HG03108 (cell line): ENCODE results near the gene TAF11L8.
"Not testable (repeated sequence)": the region's sequence is repeated elsewhere in the genome, so short reads cannot be mapped to it uniquely, and the experiment has no call there.

Experiments used
- ATAC-seq: cut with Tn5 transposase; IDR thresholded peaks from one replicate; pipeline ENCODE4 v1.9.1; 2021; ENCODE audit warnings: moderate library complexity; ENCODE audit not compliant: unreplicated experiment

The TAF11L8 gene

GRCh38 chr5:17590860-17591259 is at the start of gene TAF11L8:
TSS of gene TAF11L8 (minus strand) at chr5:17590960.
- ATAC-seq = not testable (repeated sequence)

- ATAC-seq = no peak
These were observed 43.4 kb upstream of the TAF11L8 start, which contains the start of gene TAF11L14 for GRCh38 chr5:17634160-17634559. TSS of gene TAF11L14 (plus strand) at chr5:17634460.

GRCh38 chr5:17631788-17632187 is 41.0 kb upstream of the TAF11L8 start, which contains the start of gene TAF11L13:
TSS of gene TAF11L13 (plus strand) at chr5:17632088.
- not testable (repeated sequence) for ATAC-seq

GRCh38 chr5:17625686-17626085 is 34.9 kb upstream of the TAF11L8 start:
- no peak for ATAC-seq

GRCh38 chr5:17620627-17621026 is 29.9 kb upstream of the TAF11L8 start:
- no peak for ATAC-seq

- ATAC-seq = no peak
These were observed 28.6 kb upstream of the TAF11L8 start for GRCh38 chr5:17619354-17619753.

- ATAC-seq = no peak
These were observed 24.3 kb upstream of the TAF11L8 start for GRCh38 chr5:17614872-17615605.

- not testable (repeated sequence) for ATAC-seq
These were observed 19.3 kb upstream of the TAF11L8 start, which contains the start of gene TAF11L12 for GRCh38 chr5:17610092-17610491. TSS of gene TAF11L12 (plus strand) at chr5:17610392.

GRCh38 chr5:17607461-17607860 is 16.7 kb upstream of the TAF11L8 start:
- ATAC-seq = not testable (repeated sequence)

- no peak for ATAC-seq
These were observed 14.2 kb upstream of the TAF11L8 start for GRCh38 chr5:17604951-17605350.

GRCh38 chr5:17603880-17604279 is 13.1 kb upstream of the TAF11L8 start, which contains the start of gene TAF11L11:
TSS of gene TAF11L11 (plus strand) at chr5:17604183.
- ATAC-seq = not testable (repeated sequence)

- ATAC-seq = not testable (repeated sequence)
These were observed 7.0 kb upstream of the TAF11L8 start, which contains the start of gene TAF11L10 for GRCh38 chr5:17597728-17598127. TSS of gene TAF11L10 (minus strand) at chr5:17597828.

- ATAC-seq = not testable (repeated sequence)
These were observed 3.5 kb upstream of the TAF11L8 start, which contains the start of gene TAF11L9 for GRCh38 chr5:17594255-17594654. TSS of gene TAF11L9 (minus strand) at chr5:17594394.

GRCh38 chr5:17585658-17586057 is 5.1 kb downstream of the TAF11L8 start, which contains the start of gene TAF11L7:
TSS of gene TAF11L7 (minus strand) at chr5:17585758.
- not testable (repeated sequence) for ATAC-seq
